ENCODE measurements around the gene KDM3A.

GRCh38 chr2:86498468-86499260 is 57.5 kb downstream of the KDM3A start:
- TF ChIP-seq, protein P1, sequence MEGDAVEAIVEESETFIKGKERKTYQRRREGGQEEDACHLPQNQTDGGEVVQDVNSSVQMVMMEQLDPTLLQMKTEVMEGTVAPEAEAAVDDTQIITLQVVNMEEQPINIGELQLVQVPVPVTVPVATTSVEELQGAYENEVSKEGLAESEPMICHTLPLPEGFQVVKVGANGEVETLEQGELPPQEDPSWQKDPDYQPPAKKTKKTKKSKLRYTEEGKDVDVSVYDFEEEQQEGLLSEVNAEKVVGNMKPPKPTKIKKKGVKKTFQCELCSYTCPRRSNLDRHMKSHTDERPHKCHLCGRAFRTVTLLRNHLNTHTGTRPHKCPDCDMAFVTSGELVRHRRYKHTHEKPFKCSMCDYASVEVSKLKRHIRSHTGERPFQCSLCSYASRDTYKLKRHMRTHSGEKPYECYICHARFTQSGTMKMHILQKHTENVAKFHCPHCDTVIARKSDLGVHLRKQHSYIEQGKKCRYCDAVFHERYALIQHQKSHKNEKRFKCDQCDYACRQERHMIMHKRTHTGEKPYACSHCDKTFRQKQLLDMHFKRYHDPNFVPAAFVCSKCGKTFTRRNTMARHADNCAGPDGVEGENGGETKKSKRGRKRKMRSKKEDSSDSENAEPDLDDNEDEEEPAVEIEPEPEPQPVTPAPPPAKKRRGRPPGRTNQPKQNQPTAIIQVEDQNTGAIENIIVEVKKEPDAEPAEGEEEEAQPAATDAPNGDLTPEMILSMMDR (IDR thresholded peaks at IDR 0.05; ENCODE audit: insufficient read depth, low read depth, low read length): no peak
- TF ChIP-seq EZH2 (IDR thresholded peaks at IDR 0.05; ENCODE audit: insufficient read depth, low read length): no peak

Measured in astrocyte (in vitro differentiated cells and primary cell).